ENCODE measurements around the gene SLC25A22.
A peak's percentile ranks its signal among the peaks of the same experiment; 100 is the strongest.

The SLC25A22 gene

DNA sequence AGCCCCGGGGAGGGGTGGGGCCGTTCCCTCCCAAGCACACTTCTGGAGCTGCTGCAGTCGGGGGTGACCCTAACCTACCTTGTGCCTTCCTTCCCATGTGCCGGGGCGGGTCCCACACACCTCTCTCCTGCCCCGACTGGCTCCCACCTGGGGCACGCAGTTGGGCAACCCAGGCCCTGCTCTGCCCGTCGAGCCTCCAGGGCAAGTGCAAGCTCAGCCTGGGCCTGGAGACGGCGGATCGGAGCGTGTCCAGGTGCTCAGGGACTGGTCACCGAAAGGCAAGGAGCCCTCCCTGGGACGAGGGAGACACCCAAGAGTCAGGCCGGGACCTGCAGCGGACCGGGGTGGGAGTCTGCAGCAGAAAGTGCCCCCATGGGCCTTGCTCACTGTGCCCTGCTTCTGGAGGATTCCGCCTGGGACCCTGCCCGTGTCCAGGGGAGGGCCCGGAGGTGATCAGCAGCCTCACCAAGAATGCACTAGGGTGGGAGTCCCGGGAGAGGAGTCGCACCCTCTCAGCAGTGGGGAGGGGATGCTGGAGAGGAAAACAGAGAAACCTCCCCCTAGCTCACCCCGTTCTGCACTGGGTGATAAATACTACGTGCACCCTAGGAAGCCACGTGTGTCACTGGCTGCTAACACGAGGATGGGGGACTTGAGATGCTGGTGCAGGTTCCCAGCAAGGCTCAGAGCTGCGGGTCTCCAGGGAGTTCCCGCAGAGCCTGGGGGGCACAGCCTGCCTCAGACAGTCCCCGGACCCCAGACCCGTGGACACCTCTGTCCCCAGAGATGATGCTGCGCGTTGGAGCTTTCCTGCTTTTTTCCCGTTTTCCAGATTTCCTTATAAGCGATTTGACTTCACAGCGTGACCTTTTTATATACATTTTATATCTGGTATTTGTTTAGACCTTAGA, 15.6 kb downstream of the SLC25A22 start:
- no peak overlapping the region for H3K4me3 ChIP-seq (ENCODE audit: insufficient read depth, low read length, poor library complexity, severe bottlenecking)
- peaks cover 11% of the 10 kb centered on the region; the same call in 1 of the 2 replicates for H3K79me2 ChIP-seq (ENCODE audit: insufficient read depth, low read length)
- H4K20me1 ChIP-seq (ENCODE audit: low read depth, low read length): no peaks in the 10 kb centered on the region
- H3K4me2 ChIP-seq (ENCODE audit: low read depth, low read length, poor library complexity, severe bottlenecking): no peak overlapping the region
- TF ChIP-seq EZH2phosphoT487 (conservative IDR thresholded peaks at IDR 0.05; ENCODE audit: low read length): no peak
- TF ChIP-seq, protein P1, sequence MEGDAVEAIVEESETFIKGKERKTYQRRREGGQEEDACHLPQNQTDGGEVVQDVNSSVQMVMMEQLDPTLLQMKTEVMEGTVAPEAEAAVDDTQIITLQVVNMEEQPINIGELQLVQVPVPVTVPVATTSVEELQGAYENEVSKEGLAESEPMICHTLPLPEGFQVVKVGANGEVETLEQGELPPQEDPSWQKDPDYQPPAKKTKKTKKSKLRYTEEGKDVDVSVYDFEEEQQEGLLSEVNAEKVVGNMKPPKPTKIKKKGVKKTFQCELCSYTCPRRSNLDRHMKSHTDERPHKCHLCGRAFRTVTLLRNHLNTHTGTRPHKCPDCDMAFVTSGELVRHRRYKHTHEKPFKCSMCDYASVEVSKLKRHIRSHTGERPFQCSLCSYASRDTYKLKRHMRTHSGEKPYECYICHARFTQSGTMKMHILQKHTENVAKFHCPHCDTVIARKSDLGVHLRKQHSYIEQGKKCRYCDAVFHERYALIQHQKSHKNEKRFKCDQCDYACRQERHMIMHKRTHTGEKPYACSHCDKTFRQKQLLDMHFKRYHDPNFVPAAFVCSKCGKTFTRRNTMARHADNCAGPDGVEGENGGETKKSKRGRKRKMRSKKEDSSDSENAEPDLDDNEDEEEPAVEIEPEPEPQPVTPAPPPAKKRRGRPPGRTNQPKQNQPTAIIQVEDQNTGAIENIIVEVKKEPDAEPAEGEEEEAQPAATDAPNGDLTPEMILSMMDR (IDR thresholded peaks at IDR 0.05; ENCODE audit: insufficient read depth, low read length, poor library complexity, severe bottlenecking): no peak
- no peaks in the 10 kb centered on the region for H3K36me3 ChIP-seq (ENCODE audit: low read length)
- H2AFZ ChIP-seq (ENCODE audit: low read depth, low read length, severe bottlenecking): no peak overlapping the region
- no peaks in the 10 kb centered on the region for H3K9me3 ChIP-seq (ENCODE audit: insufficient read depth, low read length)
- no peak overlapping the region for H3K9ac ChIP-seq (ENCODE audit: low read length)
- no peak overlapping the region for H3K27ac ChIP-seq (ENCODE audit: low read depth, low read length)
- H3K9me2 ChIP-seq (replicated peaks; ENCODE audit: insufficient read depth, low read length): no peaks in the 10 kb centered on the region
- 0 out of 2 replicates have a peak, but pooled peaks cover 2% of the 10 kb centered on the region for H3F3A ChIP-seq (ENCODE audit: insufficient read depth)
- H3K27me3 ChIP-seq (ENCODE audit: low read length): no peaks in the 10 kb centered on the region

DNA sequence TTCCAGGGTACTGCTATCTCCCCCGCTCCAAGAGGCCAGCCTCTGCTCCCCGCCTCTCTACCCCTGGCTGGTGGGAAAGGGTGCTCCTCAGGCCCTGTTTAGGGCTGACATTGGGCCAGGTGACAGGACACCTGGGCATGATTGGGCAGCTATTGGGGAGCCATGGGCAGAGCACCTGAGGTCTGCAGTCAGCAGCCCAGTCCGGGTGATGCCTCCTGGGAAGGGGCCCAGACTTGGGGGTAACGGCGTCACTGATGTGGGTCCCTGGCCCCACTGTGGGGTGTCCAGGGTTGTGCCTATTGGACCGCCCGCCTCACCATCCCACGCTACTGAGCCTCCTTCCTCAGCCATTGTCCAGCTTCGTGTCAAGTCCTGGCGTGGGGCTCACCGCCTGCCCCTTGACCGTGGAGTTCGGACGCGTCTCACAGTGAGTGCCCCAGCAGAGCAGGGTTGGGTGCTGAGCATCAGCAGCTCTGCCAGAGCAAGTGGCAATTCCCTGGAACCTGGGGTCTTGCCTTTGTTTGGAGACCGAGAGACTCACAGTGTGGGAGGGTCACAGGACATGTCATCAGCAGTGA, 18.0 kb downstream of the SLC25A22 start:
- no peaks in the 10 kb centered on the region for H3K36me3 ChIP-seq (ENCODE audit: low read length)
- H3K4me3 ChIP-seq (ENCODE audit: insufficient read depth, low read length, poor library complexity, severe bottlenecking): no peak overlapping the region
- H3K9me3 ChIP-seq (ENCODE audit: insufficient read depth, low read length): no peaks in the 10 kb centered on the region
- TF ChIP-seq, protein P1 (IDR thresholded peaks at IDR 0.05; ENCODE audit: insufficient read depth, low read length, poor library complexity, severe bottlenecking): no peak
- TF ChIP-seq EZH2phosphoT487 (conservative IDR thresholded peaks at IDR 0.05; ENCODE audit: low read length): no peak
- H3K27ac ChIP-seq (ENCODE audit: low read depth, low read length): no peak overlapping the region
- no peak overlapping the region for H2AFZ ChIP-seq (ENCODE audit: low read depth, low read length, severe bottlenecking)
- H3K9me2 ChIP-seq (replicated peaks; ENCODE audit: insufficient read depth, low read length): no peaks in the 10 kb centered on the region
- no peak overlapping the region for H3K4me2 ChIP-seq (ENCODE audit: low read depth, low read length, poor library complexity, severe bottlenecking)
- H4K20me1 ChIP-seq (ENCODE audit: low read depth, low read length): no peaks in the 10 kb centered on the region
- 0 out of 2 replicates have a peak, but pooled peaks cover 2% of the 10 kb centered on the region for H3F3A ChIP-seq (ENCODE audit: insufficient read depth)
- H3K9ac ChIP-seq (ENCODE audit: low read length): no peak overlapping the region
- no peaks in the 10 kb centered on the region for H3K27me3 ChIP-seq (ENCODE audit: low read length)
- H3K79me2 ChIP-seq (ENCODE audit: insufficient read depth, low read length): peaks cover 30% of the 10 kb centered on the region

DNA sequence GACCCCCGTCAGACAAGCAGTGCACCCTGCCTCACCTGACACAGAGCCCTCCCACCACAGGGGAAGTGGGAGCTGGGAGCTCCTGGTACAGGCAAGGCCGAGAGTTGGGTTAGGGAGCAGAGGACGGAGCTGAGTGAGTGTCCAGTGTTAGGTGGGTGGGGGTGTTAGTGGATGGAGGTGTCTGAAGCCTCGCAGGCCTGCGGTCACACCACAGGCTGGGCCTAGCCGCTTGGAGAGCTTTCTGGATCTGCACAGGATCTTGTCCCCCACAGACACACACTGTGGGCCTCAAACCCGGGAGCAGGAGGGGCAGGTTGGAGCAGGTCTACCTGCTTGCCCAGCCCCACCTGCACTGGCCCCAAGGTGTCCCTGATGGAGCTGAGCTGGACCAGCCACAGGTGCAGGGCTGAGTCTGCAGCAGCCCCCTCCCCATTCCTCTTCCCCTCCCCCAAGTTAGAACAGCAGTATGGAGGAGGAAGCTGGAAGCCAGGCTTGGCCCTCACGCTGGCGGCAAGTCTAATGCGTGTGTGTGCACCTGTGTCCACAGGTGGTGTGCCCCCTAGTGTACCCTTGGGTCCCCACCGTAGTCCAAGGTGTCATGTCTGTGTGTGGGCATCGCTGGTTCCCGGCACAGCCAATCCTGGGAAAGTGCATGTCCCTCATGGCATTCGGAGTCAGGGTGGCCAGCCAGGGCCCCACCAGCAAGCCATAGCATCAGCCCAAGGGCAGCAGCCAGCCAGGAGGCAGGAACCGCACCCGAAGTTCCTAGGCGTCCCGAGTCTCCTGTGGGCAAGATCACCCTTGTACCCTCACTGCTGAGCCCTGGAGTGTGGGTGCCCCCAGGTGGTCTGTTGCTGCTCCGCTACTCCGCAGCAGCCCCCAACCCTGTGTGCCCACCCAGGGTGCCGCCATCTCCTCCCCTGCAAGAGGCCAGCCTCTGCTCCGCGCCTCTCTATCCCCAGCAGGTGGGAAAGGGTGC, 18.8 kb downstream of the SLC25A22 start:
- peak overlapping the region; percentile 76 for H3K4me2 ChIP-seq (ENCODE audit: low read depth, low read length, poor library complexity, severe bottlenecking)

More for the DNA sequence above, 18.8 kb downstream of the SLC25A22 start:
- no peak for TF ChIP-seq EZH2phosphoT487 (conservative IDR thresholded peaks at IDR 0.05; ENCODE audit: low read length)
- TF ChIP-seq, protein P1 (IDR thresholded peaks at IDR 0.05; ENCODE audit: insufficient read depth, low read length, poor library complexity, severe bottlenecking): no peak
- H3F3A ChIP-seq (ENCODE audit: insufficient read depth): 0 out of 2 replicates have a peak, but pooled peaks cover under 1% of the 10 kb centered on the region
- H3K36me3 ChIP-seq (ENCODE audit: low read length): no peaks in the 10 kb centered on the region
- H3K9me3 ChIP-seq (ENCODE audit: insufficient read depth, low read length): no peaks in the 10 kb centered on the region
- no peak overlapping the region for H3K27ac ChIP-seq (ENCODE audit: low read depth, low read length)
- H3K4me3 ChIP-seq (ENCODE audit: insufficient read depth, low read length, poor library complexity, severe bottlenecking): no peak overlapping the region
- H4K20me1 ChIP-seq (ENCODE audit: low read depth, low read length): no peaks in the 10 kb centered on the region
- peaks cover 38% of the 10 kb centered on the region for H3K79me2 ChIP-seq (ENCODE audit: insufficient read depth, low read length)
- no peak overlapping the region for H3K9ac ChIP-seq (ENCODE audit: low read length)
- no peaks in the 10 kb centered on the region for H3K9me2 ChIP-seq (replicated peaks; ENCODE audit: insufficient read depth, low read length)
- no peak overlapping the region for H2AFZ ChIP-seq (ENCODE audit: low read depth, low read length, severe bottlenecking)
- no peaks in the 10 kb centered on the region for H3K27me3 ChIP-seq (ENCODE audit: low read length)
